HG02642 (cell line): ENCODE results near the gene GPC2.
"Not testable (repeated sequence)": the region's sequence is repeated elsewhere in the genome, so short reads cannot be mapped to it uniquely, and the experiment has no call there.

Experiments used
- ATAC-seq: cut with Tn5 transposase; IDR thresholded peaks from one replicate; pipeline ENCODE4 v1.9.1; 2021; ENCODE audit warnings: mild to moderate bottlenecking; ENCODE audit not compliant: unreplicated experiment, poor library complexity

GPC2 gene, protein sequence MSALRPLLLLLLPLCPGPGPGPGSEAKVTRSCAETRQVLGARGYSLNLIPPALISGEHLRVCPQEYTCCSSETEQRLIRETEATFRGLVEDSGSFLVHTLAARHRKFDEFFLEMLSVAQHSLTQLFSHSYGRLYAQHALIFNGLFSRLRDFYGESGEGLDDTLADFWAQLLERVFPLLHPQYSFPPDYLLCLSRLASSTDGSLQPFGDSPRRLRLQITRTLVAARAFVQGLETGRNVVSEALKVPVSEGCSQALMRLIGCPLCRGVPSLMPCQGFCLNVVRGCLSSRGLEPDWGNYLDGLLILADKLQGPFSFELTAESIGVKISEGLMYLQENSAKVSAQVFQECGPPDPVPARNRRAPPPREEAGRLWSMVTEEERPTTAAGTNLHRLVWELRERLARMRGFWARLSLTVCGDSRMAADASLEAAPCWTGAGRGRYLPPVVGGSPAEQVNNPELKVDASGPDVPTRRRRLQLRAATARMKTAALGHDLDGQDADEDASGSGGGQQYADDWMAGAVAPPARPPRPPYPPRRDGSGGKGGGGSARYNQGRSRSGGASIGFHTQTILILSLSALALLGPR

DNA sequence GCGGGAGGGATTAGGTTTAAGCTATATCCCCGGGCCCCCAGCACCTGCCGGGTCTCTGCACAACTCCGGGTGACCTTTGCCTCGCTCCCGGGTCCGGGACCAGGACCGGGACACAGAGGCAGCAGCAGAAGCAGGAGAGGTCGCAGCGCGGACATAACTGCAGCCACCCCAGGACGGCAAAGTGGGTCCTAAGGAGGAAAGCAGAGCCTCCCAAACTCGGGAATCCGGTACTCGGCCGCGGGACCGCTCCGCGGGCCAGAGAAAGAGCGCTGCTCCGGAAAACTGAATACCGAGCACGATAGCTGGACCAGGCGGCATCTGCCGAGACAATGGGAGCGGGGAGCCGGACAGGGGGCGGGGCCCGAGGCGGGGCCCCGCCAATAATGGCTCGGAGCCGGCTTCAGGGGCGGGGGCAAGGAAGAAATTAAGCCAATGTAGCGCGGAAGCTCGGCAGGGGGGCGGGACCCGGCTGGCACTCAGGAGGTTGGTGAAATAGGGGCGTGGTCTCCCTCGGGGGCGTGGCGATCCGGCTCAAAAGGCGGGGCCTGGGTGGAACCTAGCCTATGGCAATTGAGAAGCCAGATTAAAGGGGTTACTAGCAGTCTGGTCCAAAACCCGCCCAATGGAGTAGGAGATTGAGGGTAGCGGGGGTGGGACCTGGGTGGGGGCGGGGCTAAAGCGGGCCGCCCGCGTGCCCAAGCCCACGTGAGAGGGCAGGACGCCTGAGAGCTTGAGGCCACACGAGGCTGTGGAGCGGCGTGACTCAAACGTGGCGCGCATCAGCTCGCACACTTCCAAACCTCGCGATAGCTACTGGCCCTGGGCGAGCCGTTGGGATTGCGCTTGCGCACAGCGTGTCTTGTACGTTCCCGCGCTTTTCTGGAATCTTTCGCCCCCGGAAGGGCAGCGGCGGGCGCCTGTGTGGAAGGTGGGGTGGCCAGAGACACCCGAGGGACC lies at the start of gene GPC2, which contains the start of gene STAG3:
GPC2 (minus strand) TSS at position 337 of the 957 bp plus-strand sequence; CDS start at position 155, 182 bp downstream.
STAG3 (plus strand) TSS at position 874 of the 957 bp plus-strand sequence. CDS start 2,639 bp downstream, outside the sequence.
- ATAC-seq: peak; percentile 90

DNA sequence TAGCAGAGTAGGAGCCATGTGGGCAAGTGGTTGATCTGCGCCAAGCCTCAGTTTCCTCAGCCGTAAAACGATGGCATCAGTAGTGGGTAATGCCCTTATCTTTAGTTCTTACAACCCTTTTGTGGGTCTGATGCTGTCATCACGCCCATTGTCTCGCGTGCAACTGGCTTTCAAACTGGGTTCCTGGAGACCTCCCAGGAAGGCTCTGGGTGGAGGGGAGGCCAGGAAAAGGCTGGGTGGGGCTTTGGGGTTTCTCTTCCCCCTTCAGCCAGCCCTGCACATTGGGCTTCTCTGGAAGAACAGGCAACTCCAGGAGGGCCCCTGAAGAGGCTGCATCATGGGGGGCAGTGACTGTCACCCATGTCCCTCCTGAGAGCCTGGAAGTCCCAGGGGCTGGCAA lies 47.7 kb upstream of the GPC2 start:
- not testable (repeated sequence) for ATAC-seq

DNA sequence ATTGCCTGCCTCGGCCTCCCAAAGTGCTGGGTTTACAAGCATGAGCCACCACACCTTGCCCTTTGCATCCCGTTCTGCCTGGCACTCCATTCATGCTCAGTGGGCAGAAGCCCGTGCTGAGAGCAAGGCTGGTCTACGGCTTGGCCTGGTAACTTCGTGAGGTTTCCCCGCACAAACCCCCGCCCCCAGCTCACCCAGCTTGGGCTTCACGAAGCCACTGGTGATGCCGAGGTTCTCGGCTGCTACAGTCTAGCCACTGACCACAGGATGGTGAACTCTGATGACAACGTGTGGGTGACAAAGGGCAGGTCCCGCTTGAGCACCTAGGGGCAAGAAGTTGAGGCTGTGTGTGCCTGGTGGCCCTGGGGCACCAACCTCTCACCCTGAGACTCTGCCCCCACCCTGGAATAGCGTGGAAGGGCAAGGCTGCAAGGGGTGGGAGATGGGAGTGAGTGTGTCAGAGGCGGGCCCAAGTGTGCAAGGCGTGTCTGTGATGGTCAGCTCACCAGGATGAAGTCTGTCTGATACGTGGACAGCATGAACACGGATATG lies 46.3 kb upstream of the GPC2 start:
- ATAC-seq: not testable (repeated sequence)

DNA sequence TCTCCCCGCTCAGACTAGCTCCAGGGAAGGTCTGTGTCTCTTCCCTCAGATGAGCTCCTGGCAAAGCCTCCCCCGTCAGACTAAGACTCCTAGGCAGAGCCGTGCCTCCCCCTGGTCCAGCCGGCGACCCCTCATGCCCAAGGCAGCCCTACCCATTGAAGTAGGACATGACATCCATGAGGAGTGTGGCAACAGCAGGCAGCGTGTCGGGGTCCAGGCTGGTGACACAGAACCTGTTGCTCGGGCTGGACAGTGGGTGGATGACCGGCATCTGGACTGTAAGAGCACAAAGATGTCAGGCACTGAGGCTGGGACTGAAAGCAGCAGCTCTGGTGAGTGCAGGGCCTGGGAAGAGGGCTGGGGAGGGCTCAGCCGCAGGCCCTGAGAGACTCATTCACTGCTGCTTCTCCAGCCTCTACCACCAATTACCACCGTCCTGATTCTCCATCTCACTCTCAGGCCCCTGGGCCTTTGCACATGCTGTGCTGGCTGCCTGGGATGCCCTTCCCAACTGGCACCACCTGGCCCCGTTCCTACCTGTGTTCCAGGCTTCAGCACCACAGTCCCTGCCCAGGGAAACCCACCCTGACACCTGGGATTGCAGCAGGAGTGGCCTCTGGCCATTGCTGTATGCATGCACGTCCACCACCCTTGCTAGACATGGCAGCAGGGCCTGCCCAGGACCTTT lies 45.4 kb upstream of the GPC2 start:
- ATAC-seq: no peak

DNA sequence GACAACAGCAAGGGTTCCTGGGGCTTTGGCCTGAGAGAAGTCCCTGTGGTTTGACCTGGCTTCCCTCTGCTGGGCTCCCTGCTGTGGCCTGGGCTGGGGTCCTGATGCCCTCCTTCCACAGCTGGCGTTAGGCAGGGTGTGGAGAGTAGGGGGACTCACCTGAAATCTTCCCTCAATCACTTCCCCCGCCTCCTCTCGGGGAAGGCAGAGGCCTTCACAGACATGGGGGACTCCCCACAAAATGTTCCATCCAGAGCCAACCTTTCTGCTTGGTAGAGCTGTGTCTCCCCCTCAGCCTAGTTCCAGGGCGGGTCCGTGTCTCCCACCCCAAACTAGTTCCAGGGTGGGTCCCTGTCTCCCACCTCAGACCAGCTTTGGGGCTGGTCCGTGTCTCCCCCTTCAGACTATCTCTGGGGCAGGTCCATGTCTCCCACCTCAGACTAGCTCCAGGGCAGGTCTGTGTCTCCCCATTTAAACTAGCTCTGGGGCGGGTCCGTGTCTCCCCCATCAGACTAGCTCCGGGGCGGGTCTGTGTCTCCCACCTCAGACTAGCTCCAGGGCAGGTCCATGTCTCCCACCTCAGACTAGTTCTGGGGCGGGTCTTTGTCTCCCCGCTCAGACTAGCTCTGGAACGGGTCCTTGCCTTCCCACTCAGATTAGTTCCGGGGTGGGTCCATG lies 44.7 kb upstream of the GPC2 start:
- no peak for ATAC-seq

DNA sequence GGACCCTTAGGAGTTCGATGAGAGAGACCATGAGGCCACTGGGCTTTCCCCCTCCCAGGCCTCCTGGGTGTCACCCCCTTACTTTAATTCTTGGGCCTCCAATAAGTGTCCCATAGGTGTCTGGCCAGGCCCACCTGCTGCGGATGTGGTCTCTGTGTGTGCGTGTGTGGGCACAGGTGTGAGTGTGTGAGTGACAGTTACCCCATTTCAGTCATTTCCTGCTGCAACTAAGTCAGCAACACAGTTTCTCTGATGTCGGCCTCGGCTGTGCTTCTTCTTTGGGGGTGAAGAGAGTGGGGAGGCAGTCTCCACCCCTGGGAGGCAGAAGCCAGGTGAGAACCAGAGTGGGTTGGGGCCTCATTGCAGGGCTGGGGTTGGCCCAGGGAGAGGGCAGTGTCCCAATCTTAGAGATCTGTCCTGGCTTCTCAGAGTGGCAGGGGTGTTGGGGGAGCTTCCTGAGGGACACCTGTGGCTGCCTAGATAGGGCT lies 44.1 kb upstream of the GPC2 start:
- ATAC-seq: peak; percentile 50

DNA sequence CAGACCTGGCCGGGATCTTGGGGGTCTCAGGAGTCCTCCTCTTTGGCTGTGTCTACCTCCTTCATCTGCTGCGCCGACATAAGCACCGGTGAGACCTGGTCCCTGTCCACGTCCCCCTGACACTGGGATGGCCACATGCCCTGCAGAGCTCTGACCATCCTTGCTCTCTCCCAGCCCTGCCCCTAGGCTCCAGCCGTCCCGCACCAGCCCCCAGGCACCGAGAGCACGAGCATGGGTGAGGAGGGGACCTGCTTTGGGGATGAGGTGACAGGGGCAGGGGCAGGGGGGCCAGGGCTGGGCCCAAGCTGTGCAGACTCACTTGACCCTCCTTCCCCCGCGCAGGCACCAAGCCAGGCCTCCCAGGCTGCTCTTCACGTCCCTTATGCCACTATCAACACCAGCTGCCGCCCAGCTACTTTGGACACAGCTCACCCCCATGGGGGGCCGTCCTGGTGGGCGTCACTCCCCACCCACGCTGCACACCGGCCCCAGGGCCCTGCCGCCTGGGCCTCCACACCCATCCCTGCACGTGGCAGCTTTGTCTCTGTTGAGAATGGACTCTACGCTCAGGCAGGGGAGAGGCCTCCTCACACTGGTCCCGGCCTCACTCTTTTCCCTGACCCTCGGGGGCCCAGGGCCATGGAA lies 43.5 kb upstream of the GPC2 start:
- peak; percentile 2 for ATAC-seq

DNA sequence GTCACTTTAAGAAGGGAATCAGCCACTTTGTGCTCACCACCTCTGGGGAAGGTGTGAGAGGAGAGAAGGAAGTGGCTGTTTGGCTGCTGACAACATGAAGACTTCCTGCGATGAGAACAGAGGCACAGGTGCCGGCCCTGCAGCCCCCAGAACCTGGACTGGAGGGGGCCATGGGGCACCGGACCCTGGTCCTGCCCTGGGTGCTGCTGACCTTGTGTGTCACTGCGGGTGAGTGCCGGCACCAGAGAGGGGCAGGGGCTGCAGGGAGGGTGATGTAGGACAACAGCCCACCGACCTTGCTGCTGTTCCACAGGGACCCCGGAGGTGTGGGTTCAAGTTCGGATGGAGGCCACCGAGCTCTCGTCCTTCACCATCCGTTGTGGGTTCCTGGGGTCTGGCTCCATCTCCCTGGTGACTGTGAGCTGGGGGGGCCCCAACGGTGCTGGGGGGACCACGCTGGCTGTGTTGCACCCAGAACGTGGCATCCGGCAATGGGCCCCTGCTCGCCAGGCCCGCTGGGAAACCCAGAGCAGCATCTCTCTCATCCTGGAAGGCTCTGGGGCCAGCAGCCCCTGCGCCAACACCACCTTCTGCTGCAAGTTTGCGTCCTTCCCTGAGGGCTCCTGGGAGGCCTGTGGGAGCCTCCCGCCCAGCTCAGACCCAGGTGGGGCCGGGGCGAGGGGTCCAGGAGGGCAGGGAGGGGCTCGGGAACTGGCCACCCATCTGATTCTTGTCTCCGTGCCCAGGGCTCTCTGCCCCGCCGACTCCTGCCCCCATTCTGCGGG lies 42.8 kb upstream of the GPC2 start, which contains the start of gene PVRIG:
PVRIG (plus strand) TSS at position 149 of the 785 bp plus-strand sequence; CDS start at position 171, 22 bp downstream.
- not testable (repeated sequence) for ATAC-seq

DNA sequence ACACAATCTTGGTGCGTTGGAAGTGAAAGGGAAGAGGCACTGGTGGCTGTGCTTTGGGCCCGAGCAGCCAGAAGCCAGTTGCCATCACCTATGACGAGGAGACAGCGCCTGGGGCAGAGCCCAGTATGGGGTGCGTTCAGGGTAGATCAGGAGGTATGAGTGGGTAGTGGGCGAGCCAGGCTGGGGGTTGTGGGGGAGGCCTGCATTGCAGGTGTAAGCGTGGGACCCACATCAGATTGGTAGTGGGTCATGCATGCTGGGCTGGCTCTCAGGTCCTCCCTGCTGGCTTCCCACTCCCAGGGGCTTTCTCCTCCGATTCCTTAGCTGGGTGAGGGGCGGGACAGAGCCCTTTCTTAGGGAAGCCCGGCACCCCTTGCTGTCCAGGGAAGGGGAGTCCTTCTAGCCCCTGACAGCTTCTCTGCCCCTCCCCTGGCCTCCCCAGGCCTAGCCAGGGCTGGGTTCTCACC lies 42.1 kb upstream of the GPC2 start:
- ATAC-seq: no peak

DNA sequence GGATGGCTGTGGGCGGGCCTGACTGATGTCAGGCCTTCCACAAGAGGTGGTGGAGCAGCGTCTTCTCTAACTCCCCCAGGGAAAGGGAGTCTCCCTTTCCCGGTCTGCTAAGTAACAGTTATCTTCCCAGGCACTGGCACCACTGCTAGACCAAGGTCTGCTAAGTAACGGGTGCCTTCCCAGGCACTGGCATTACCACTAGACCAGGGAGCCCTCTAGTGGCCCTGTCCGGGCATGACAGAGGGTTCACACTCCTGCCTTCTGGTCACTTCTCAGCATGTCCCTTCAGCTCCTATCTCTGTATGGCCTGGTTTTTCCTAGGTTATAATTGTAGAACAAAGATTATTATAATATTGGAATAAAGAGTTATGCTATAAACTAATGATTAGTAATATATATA lies 40.8 kb upstream of the GPC2 start:
- peak; percentile 23 for ATAC-seq

DNA sequence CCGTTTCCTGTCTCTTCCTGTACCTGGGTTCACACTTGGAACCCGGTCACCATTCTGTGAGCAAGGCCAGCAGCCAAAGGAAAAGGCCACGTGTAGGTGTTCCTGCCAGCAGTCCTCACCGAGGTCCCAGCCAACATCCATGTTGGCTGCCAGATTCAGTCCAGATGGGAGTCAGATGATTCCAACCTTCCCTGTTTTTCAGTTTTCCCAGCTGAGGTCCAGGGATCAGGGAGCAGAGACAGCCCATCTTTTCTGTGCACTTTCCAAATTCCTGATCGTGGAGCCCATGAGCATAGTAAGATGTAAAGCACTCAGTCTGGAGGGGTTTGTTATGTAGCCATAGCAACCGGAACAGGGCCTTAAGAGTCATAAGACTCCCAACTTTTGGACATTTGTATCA lies 38.7 kb upstream of the GPC2 start:
- no peak for ATAC-seq

DNA sequence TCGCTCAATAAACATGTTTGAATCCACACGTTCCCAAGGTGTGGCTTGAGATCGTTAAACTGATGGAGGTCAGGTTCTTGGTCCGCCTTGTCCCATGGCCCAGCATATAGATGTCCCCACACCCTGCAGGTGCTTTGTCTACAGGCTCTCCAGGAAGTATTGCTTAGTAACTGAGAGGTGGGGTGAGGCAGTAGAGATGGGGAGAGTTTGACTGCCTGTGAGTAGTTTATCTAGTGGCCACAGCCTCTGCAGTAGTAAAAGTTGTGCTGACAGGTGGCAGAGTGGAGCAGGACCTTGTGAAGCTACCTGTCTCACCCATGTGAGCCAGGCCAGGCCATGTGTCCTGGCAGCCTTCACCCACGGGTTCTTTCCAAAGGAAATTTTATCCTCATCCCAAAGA lies 37.2 kb upstream of the GPC2 start:
- ATAC-seq: not testable (repeated sequence)

DNA sequence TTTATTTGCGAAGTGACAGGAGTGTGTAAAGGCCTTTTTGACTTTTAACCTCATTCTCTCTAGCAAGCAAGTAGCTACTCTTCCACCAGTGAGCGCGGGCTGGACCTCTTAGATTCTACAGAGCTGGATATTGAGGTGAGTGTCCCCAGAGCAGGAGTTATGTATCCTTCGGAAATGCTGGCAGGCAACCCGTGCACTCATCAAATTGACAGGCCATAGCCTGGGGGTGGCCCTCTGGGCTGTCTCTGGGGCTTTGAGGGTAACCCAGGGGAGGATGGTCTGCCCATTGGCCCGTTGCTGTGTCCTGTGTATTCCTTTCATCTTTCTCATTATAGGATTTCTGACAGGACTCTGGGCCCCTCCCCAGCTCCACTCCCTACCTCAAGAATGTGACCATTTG lies 36.5 kb upstream of the GPC2 start:
- no peak for ATAC-seq

DNA sequence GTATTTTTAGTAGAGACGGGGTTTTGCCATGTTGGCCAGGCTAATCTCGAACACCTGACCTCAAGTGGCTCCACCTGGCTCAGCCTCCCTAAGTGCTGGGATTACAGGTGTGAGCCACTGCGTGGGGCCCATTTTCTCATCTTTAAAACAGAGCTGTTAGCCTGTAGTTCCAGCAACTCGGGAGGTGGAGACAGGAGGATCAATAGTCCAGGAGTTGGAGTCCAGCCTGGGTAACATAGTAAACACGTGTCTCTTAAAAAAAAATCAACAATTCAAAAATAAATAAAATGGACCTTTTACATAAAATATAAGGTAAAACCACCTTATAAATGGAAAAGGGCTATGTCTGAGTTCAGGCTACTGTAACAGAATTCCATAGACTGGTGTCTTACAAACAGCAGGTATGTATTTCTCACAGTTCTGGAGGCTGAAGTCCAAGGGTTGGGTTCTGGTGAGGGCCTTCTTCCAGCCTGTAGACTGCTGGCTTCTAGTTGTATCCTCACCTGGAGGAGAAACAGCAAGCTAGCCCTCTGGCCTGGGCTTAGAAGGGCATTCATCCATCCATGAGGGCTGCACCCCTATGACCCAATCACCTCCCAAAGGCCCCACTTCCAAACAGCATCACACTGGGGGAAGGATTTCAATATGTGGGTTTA lies 35.6 kb upstream of the GPC2 start:
- ATAC-seq: no peak

DNA sequence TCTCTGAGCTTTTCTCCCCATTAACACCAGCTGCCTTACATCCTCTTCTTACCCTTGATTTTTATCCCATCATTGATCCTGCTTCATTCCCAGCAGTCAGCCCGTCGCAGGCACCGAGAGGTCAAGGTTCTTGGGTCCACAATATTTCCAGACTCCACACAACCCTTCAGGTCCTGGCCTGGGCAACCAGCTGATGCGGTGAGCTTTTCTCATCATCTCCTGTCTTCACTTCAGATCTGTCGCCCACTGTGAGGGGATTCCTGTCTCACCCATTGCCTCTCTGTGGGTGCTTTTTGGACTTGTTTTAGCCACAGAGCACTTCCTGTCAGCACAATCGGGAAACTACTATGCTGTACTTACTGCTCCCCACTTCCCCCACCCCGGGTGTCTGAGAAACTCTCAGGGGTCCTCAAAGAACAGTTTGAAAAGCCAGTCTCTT lies 34.2 kb upstream of the GPC2 start:
- ATAC-seq: peak; percentile 38

DNA sequence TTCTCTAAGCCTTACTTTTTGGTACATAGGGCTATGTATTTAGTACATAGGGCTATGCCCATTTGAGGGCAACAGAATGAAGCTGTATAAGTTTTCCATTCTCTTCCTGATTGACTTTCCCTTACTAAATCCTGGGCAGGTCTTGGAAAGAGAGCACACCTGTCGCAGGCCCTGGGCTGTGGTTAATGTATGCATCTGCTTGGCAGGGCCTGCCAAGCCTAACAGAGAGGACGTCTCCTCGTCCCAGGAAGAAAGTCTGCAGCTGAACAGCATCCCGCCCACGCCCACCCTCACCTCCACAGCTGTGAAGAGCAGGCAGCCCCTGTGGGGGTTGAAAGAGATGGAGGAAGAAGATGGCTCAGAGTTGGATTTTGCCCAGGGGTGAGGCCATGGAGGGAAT lies 33.6 kb upstream of the GPC2 start:
- ATAC-seq: no peak

DNA sequence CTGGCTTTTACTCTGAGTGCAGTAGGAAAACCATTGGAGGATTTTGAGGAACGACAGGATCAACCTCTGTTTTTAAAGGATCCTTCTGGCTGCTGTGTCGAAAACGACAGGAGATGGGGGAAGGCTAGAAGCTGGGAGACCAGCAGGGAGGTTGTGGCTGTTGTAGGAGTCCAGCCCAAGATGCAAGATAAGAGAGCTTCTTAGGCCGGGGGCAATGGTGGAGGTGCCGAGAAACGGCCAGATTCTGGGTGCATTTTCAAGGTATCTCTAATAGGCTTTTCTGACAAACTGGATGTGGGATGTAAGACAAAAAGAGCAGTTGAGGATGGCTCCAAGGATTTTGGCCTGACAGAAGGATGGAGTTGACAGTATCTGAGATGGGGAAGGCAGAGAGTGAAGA lies 32.3 kb upstream of the GPC2 start:
- ATAC-seq: no peak
